OCI-LY7 (cell line): Measurements from ENCODE around the gene KLF11. TPM values are rescaled to one million over a fixed set of nuclear protein-coding genes. Genes with fewer than 3 reads are reported as not detected.

Source experiments
- BruUV-seq: library from RNA; stranded (reverse); fragments of 400-500 nt; replicated peaks from 2 replicates; lab custom pipeline; 2021; lab: Mats Ljungman, UMichigan
- CTCF ChIA-PET: fragments of 300-600 bp; sonication (Branson Sonifier 250); formaldehyde crosslinking; loops from one replicate; lab custom pipeline; 2022; ENCODE audit warnings: antibody characterized with exemption; ENCODE audit not compliant: unreplicated experiment; lab: Charles Lee
- POLR2A ChIA-PET: fragments of 300-600 bp; sonication (Branson Sonifier 250); formaldehyde crosslinking; loops from one replicate; lab custom pipeline; 2022; ENCODE audit warnings: antibody characterized with exemption; lab: Charles Lee
- DNase-seq: peaks from one replicate; pipeline ENCODE4 v3.0.0-alpha.2; 2015; ENCODE audit warnings: low spot score
- H2AFZ ChIP-seq: fragments of 200-600 bp; sonication (generic), shearing (Covaris generic); 2 replicates; pipeline ENCODE4 v1.6.1; 2014; ENCODE audit warnings: mild to moderate bottlenecking, antibody characterized with exemption, low read length, moderate library complexity
- H3K27ac ChIP-seq: fragments of 200-600 bp; sonication (generic); 2 replicates; pipeline ENCODE4 v1.5.1; 2014; ENCODE audit warnings: mixed run types, low read depth, mild to moderate bottlenecking, moderate library complexity, low read length, inconsistent platforms; ENCODE audit not compliant: poor library complexity, severe bottlenecking
- H3K36me3 ChIP-seq: fragments of 200-600 bp; sonication (generic); 2 replicates; pipeline ENCODE4 v1.6.1; 2014; ENCODE audit warnings: mild to moderate bottlenecking, antibody characterized with exemption, low read length, moderate library complexity, mixed read lengths; ENCODE audit not compliant: insufficient read depth
- H3K4me1 ChIP-seq: fragments of 200-600 bp; sonication (generic); 2 replicates; pipeline ENCODE4 v1.5.1; 2014; ENCODE audit warnings: mild to moderate bottlenecking, low read length; ENCODE audit not compliant: insufficient read depth, poor library complexity, severe bottlenecking
- H3K4me2 ChIP-seq: fragments of 200-600 bp; sonication (generic); 2 replicates; pipeline ENCODE4 v1.6.1; 2014; ENCODE audit warnings: mild to moderate bottlenecking, low read length
- H3K4me3 ChIP-seq: fragments of 200-600 bp; sonication (generic); 2 replicates; pipeline ENCODE4 v1.5.1; 2014; ENCODE audit warnings: mild to moderate bottlenecking, low read depth, low read length; ENCODE audit not compliant: poor library complexity, severe bottlenecking
- H3K79me2 ChIP-seq: fragments of 200-600 bp; sonication (generic); 2 replicates; pipeline ENCODE4 v1.6.1; 2016; ENCODE audit warnings: low read depth, mild to moderate bottlenecking, low read length, moderate library complexity, mixed read lengths; ENCODE audit not compliant: insufficient read depth
- H3K9me2 ChIP-seq: fragments of 200-600 bp; sonication (generic); 2 replicates; pipeline ENCODE4 v1.6.1; 2016; ENCODE audit warnings: mild to moderate bottlenecking, low read length, mixed read lengths; ENCODE audit not compliant: insufficient read depth
- H3K9me3 ChIP-seq: fragments of 200-600 bp; sonication (generic); 2 replicates; pipeline ENCODE4 v1.6.1; 2014; ENCODE audit warnings: mild to moderate bottlenecking, mixed run types, low read length, mixed read lengths
- H4K20me1 ChIP-seq: fragments of 200-600 bp; sonication (generic); 2 replicates; pipeline ENCODE4 v1.6.1; 2014; ENCODE audit warnings: mild to moderate bottlenecking, antibody characterized with exemption, low read length, moderate library complexity, mixed read lengths; ENCODE audit not compliant: insufficient read depth
- CTCF ChIP-seq: fragments of 200-600 bp; sonication (generic); conservative IDR thresholded peaks from 2 replicates; pipeline ENCODE4 v1.5.1; 2014; ENCODE audit warnings: mild to moderate bottlenecking, antibody characterized with exemption, low read length, moderate library complexity, mixed read lengths
- EZH2phosphoT487 ChIP-seq: fragments of 200-600 bp; sonication (generic); IDR thresholded peaks from 2 replicates; pipeline ENCODE4 v1.6.1; 2018; ENCODE audit warnings: low read depth, borderline replicate concordance, mild to moderate bottlenecking, mixed run types, antibody characterized with exemption, low read length, moderate library complexity, mixed read lengths
- intact Hi-C: fragments of 100-400 bp; cut with micrococcal nuclease; formaldehyde crosslinking; loops from one replicate; pipeline ENCODE4 v1.10.0; 2022; ENCODE audit not compliant: unreplicated experiment
- total RNA-seq, 2 experiments: library from RNA; depleted of rRNA in 1 of 2; stranded (reverse); fragments of >200 nt in 1 of 2; shearing (Covaris generic) in 1 of 2; gene quantifications; 2 replicates each; pipeline ENCODE4 v1.2.3, GENCODE V29; 2014 to 2022

KLF11 gene
- total RNA-seq, 2 experiments from 2014 or later = 6.5 to 14.9 TPM

- Histone ChIP-seq H3K36me3 (no peaks in the 10 kb centered on the region), H3K9me3 (no peaks in the 10 kb centered on the region), H3K4me3 (peak overlapping the region; percentile 43), H3K4me1 (peaks cover 53% of the 10 kb centered on the region), H2AFZ (peak overlapping the region; percentile 9; the same call in 1 of the 2 replicates), H4K20me1 (no peaks in the 10 kb centered on the region), H3K4me2 (peak overlapping the region; percentile 57), H3K79me2 (no peaks in the 10 kb centered on the region), H3K9me2 (no peaks in the 10 kb centered on the region), H3K27ac (peak overlapping the region; percentile 72)
- TF ChIP-seq CTCF (no peak), EZH2phosphoT487 (no peak)
- CTCF ChIA-PET = interaction anchor here (0.6 to 2.2 kb wide), 5 partner anchors 10 to 35 kb away, joined by 3 to 11 read pairs (median 7); no protein-coding TSS in a partner anchor
- no peak for DNase-seq
- intact Hi-C loops = no loop called here
- no TSS peak for BruUV-seq
- POLR2A ChIA-PET = interaction anchor here (0.8 to 1.9 kb wide), 10 partner anchors 9 to 47 kb away, joined by 3 to 9 read pairs (median 4); no protein-coding TSS in a partner anchor
Measured at GRCh38 chr2:10083046-10083445, 39.7 kb downstream of the KLF11 start.

GRCh38 chr2:10083692-10084211 lies 40.4 kb downstream of the KLF11 start:
- CTCF ChIA-PET = interaction anchor here (2.2 kb wide), 1 partner anchor 10 kb away, joined by 7 read pairs; no protein-coding TSS in a partner anchor
- Histone ChIP-seq H3K27ac (peak overlapping the region; percentile 72), H4K20me1 (no peaks in the 10 kb centered on the region), H3K9me2 (no peaks in the 10 kb centered on the region), H2AFZ (peak overlapping the region; percentile 41; the same call in 1 of the 2 replicates), H3K4me3 (no peak overlapping the region), H3K36me3 (no peaks in the 10 kb centered on the region), H3K79me2 (no peaks in the 10 kb centered on the region), H3K4me2 (peak overlapping the region; percentile 57), H3K4me1 (peaks cover 53% of the 10 kb centered on the region), H3K9me3 (no peaks in the 10 kb centered on the region)
- intact Hi-C loops = no loop called here
- POLR2A ChIA-PET = interaction anchor here (1.4 to 1.9 kb wide), 6 partner anchors 10 to 47 kb away, joined by 3 to 9 read pairs (median 5); no protein-coding TSS in a partner anchor
- peak; percentile 27 for DNase-seq
- BruUV-seq = no TSS peak
- TF ChIP-seq EZH2phosphoT487 (no peak), CTCF (no peak)
